WTC11 (cell line): Measurements from ENCODE around the gene PIWIL4. TPM values are rescaled to one million over a fixed set of nuclear protein-coding genes. Genes with fewer than 3 reads are reported as not detected.

ENCODE experiments used
- ATAC-seq: fragments of 200-7000 bp; cut with Tn5 transposase; 2 replicates; pipeline ENCODE4 v1.10.0; 2021; ENCODE audit warnings: mild to moderate bottlenecking, moderate library complexity
- CTCF ChIA-PET: fragments of 300-600 bp; sonication (Branson Sonifier 250); formaldehyde crosslinking; loops from one replicate; lab custom pipeline; 2021; ENCODE audit warnings: antibody characterized with exemption; lab: Charles Lee
- POLR2A ChIA-PET: fragments of 350-600 bp; sonication (Branson Sonifier 250); formaldehyde crosslinking; loops from one replicate; lab custom pipeline; 2021; ENCODE audit warnings: antibody characterized with exemption; lab: Charles Lee
- DNase-seq: peaks from one replicate; pipeline ENCODE4 v3.0.0; 2021; ENCODE audit warnings: low spot score
- H3K27ac Mint-ChIP-seq: 2 replicates; pipeline ENCODE4 v1.8.0; 2021; ENCODE audit warnings: mixed read lengths
- H3K27me3 Mint-ChIP-seq: 2 replicates; pipeline ENCODE4 v1.8.0; 2021; ENCODE audit warnings: low read depth, mild to moderate bottlenecking, moderate library complexity, mixed read lengths
- H3K36me3 Mint-ChIP-seq: 2 replicates; pipeline ENCODE4 v1.8.0; 2021; ENCODE audit warnings: mixed read lengths
- H3K4me1 Mint-ChIP-seq: 2 replicates; pipeline ENCODE4 v1.8.0; 2022; ENCODE audit warnings: mixed read lengths
- H3K4me3 Mint-ChIP-seq: 2 replicates; pipeline ENCODE4 v1.8.0; 2021; ENCODE audit warnings: mild to moderate bottlenecking, moderate library complexity, mixed read lengths
- H3K9me3 Mint-ChIP-seq: 2 replicates; pipeline ENCODE4 v1.8.0; 2021; ENCODE audit warnings: mixed read lengths
- ATF6 ChIP-seq: sonication (generic); formaldehyde crosslinking; IDR thresholded peaks from 2 replicates; pipeline ENCODE4 v1.8.1; 2023; ENCODE audit warnings: mild to moderate bottlenecking, missing genetic modification reagents
- ELF4 ChIP-seq: sonication (generic); formaldehyde crosslinking; IDR thresholded peaks from 2 replicates; pipeline ENCODE4 v1.8.1; 2022; ENCODE audit warnings: low read depth, mild to moderate bottlenecking, moderate library complexity, missing genetic modification reagents
- IRF2 ChIP-seq: sonication (generic); formaldehyde crosslinking; IDR thresholded peaks from 2 replicates; pipeline ENCODE4 v1.8.0; 2022; ENCODE audit warnings: low read depth, missing genetic modification reagents, borderline replicate concordance
- KAT7 ChIP-seq: sonication (generic); formaldehyde crosslinking; IDR thresholded peaks from 2 replicates; pipeline ENCODE4 v1.8.1; 2023; ENCODE audit warnings: missing genetic modification reagents, mild to moderate bottlenecking, borderline replicate concordance
- STAT6 ChIP-seq: sonication (generic); formaldehyde crosslinking; conservative IDR thresholded peaks from 2 replicates; pipeline ENCODE4 v1.8.1; 2023; ENCODE audit warnings: mild to moderate bottlenecking, low read depth, missing genetic modification reagents, moderate library complexity
- TEAD4 ChIP-seq: sonication (generic); formaldehyde crosslinking; IDR thresholded peaks from 2 replicates; pipeline ENCODE4 v1.8.0; 2022; ENCODE audit warnings: mild to moderate bottlenecking, missing genetic modification reagents
- ZNF138 ChIP-seq: sonication (generic); formaldehyde crosslinking; conservative IDR thresholded peaks from 2 replicates; pipeline ENCODE4 v1.8.1; 2022; ENCODE audit warnings: mild to moderate bottlenecking, moderate library complexity, missing genetic modification reagents
- ZNF317 ChIP-seq: sonication (generic); formaldehyde crosslinking; IDR thresholded peaks from 2 replicates; pipeline ENCODE4 v1.8.1; 2023; ENCODE audit warnings: low read depth, mild to moderate bottlenecking, moderate library complexity, missing genetic modification reagents, borderline replicate concordance
- ZNF416 ChIP-seq: fragments of 250-450 bp; sonication (Bioruptor Pico); IDR thresholded peaks from 2 replicates; pipeline ENCODE4 v1.9.0; 2021; ENCODE audit warnings: mild to moderate bottlenecking, inconsistent platforms
- ZNF512 ChIP-seq: sonication (generic); formaldehyde crosslinking; IDR thresholded peaks from 2 replicates; pipeline ENCODE4 v1.8.1; 2022; ENCODE audit warnings: missing genetic modification reagents, borderline replicate concordance
- ZNF671 ChIP-seq: fragments of 250-450 bp; sonication (Bioruptor Pico); IDR thresholded peaks from 2 replicates; pipeline ENCODE4 v1.8.0; 2021; ENCODE audit warnings: mild to moderate bottlenecking
- total RNA-seq: library from RNA; stranded (reverse); gene quantifications from 3 replicates; pipeline ENCODE4 v1.2.3, GENCODE V29; 2021
- TF ChIP-seq, protein P1 (sequence below): sonication (generic); formaldehyde crosslinking; conservative IDR thresholded peaks from 2 replicates; pipeline ENCODE4 v1.8.1; 2022; ENCODE audit warnings: mild to moderate bottlenecking, missing genetic modification reagents
- TF ChIP-seq, protein P2 (sequence below): sonication (generic); formaldehyde crosslinking; IDR thresholded peaks from 2 replicates; pipeline ENCODE4 v1.8.0; 2022; ENCODE audit warnings: mild to moderate bottlenecking, missing genetic modification reagents
- TF ChIP-seq, protein P3 (sequence below): sonication (generic); formaldehyde crosslinking; IDR thresholded peaks from 2 replicates; pipeline ENCODE4 v1.8.1; 2022; ENCODE audit warnings: low read depth, missing genetic modification reagents, borderline replicate concordance

PIWIL4 gene
- total RNA-seq, 1 experiment from 2014 or later = 0.33 TPM

DNA sequence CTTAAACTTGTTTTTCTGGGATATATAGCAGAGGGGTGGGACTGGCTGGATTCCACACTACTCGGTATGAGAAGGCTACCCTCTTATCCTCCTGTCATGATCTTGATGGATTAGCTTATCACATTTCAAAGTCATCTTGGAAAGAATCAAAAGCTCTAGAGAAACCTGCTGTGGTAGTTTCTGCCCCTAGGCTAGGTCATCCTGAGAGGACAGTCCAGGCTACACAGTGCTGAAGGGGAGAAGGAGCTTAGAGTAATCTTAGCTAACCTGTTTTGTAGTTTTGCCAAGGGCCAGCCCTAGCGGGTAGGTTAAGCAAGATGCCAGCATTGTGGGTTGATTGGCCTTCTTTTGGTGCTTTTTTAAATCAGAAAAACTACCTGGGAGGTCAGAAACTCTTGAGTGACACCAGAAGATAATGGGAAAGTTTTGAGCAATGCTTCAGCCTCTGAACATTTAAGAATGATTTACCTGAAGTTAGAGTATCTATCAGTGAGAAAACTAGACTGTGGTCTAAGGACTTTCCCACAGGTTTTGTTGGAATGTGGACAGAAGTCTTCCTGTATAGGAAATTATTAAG is 21.3 kb downstream of the PIWIL4 start (continued):
- TF ChIP-seq ATF6 (CRISPR knock-in tag) (no peak), STAT6 (no peak), ELF4 (no peak)

GRCh38 chr11:94590352-94591041 is 23.3 kb downstream of the PIWIL4 start:
- TF ChIP-seq KAT7 (no peak), ZNF512 (no peak), ZNF317 (CRISPR knock-in tag) (no peak), ZNF138 (no peak)
- TF ChIP-seq, protein P1, sequence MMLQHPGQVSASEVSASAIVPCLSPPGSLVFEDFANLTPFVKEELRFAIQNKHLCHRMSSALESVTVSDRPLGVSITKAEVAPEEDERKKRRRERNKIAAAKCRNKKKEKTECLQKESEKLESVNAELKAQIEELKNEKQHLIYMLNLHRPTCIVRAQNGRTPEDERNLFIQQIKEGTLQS (CRISPR knock-in tag) = no peak
- no peaks in the 10 kb centered on the region for H3K36me3 Mint-ChIP-seq
- ChIA-PET POLR2A (no interaction called here), CTCF (no interaction called here)
- H3K4me1 Mint-ChIP-seq = no peaks in the 10 kb centered on the region
- ATAC-seq (no peak), DNase-seq (no peak)
- H3K27me3 Mint-ChIP-seq = peaks cover 4% of the 10 kb centered on the region; the same call in 1 of the 2 replicates
- no peak overlapping the region for H3K27ac Mint-ChIP-seq
- H3K9me3 Mint-ChIP-seq = no peaks in the 10 kb centered on the region
- H3K4me3 Mint-ChIP-seq = no peak overlapping the region

DNA sequence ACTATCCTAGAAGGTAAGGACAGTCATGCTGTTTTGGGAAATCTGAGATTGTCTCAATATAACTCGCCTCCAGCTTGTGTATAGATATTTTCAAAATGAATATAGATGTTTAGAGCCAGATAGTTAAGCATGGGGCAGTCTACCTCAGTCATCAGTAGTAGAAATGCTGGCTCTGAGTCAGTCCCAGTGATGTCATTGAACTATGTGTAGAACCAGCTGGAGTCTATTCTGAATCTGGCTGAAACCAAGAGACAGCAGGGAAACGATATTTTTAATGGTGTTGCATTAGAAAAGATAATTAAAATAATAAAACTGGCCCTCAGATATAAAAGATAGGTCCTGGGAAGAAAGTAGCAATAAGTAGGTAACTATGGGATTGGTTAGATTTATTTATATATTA is 25.9 kb downstream of the PIWIL4 start:
- CTCF ChIA-PET = no interaction called here
- H3K4me1 Mint-ChIP-seq = no peaks in the 10 kb centered on the region
- H3K36me3 Mint-ChIP-seq = no peaks in the 10 kb centered on the region
- TF ChIP-seq TEAD4 (no peak), IRF2 (CRISPR knock-in tag) (no peak), ATF6 (CRISPR knock-in tag) (no peak), ELF4 (no peak), ZNF671 (CRISPR knock-in tag) (no peak), ZNF416 (CRISPR knock-in tag) (no peak), ZNF317 (CRISPR knock-in tag) (no peak)
- TF ChIP-seq, protein P2, sequence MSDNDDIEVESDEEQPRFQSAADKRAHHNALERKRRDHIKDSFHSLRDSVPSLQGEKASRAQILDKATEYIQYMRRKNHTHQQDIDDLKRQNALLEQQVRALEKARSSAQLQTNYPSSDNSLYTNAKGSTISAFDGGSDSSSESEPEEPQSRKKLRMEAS (CRISPR knock-in tag) = no peak
- TF ChIP-seq, protein P3, sequence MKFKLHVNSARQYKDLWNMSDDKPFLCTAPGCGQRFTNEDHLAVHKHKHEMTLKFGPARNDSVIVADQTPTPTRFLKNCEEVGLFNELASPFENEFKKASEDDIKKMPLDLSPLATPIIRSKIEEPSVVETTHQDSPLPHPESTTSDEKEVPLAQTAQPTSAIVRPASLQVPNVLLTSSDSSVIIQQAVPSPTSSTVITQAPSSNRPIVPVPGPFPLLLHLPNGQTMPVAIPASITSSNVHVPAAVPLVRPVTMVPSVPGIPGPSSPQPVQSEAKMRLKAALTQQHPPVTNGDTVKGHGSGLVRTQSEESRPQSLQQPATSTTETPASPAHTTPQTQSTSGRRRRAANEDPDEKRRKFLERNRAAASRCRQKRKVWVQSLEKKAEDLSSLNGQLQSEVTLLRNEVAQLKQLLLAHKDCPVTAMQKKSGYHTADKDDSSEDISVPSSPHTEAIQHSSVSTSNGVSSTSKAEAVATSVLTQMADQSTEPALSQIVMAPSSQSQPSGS (CRISPR knock-in tag) = no peak
- DNase-seq = no peak
- POLR2A ChIA-PET = no interaction called here
- no peak overlapping the region for H3K4me3 Mint-ChIP-seq
- peaks cover 4% of the 10 kb centered on the region; the same call in 1 of the 2 replicates for H3K27me3 Mint-ChIP-seq
- H3K27ac Mint-ChIP-seq = no peak overlapping the region
- ATAC-seq = no peak
- H3K9me3 Mint-ChIP-seq = no peaks in the 10 kb centered on the region
